Prostate gland (tissue), 2 donors: ENCODE data around the gene PAQR4.

Experiments
- CTCF ChIP-seq, 4 experiments: fragments of 200-600 bp in 2 of 4; fragments of 450-650 bp in 2 of 4; sonication (generic) in 2 of 4; IDR thresholded peaks; 1 replicate in 3 of 4; 2 replicates in 1 of 4; pipeline ENCODE4 v1.5.1; 2016 to 2019; ENCODE audit warnings: antibody characterized with exemption in 4 of 4, mild to moderate bottlenecking in 2 of 4, moderate library complexity in 2 of 4
- POLR2A ChIP-seq: fragments of 450-650 bp; IDR thresholded peaks from one replicate; pipeline ENCODE4 v1.6.1; 2016; ENCODE audit warnings: antibody characterized with exemption, mild to moderate bottlenecking
- POLR2AphosphoS5 ChIP-seq: sonication (generic); formaldehyde crosslinking; IDR thresholded peaks from one replicate; pipeline ENCODE4 v1.6.1; 2017; ENCODE audit warnings: antibody characterized with exemption

- TF ChIP-seq CTCF (IDR thresholded peaks at IDR 0.05) (no peak), POLR2A (no peak), POLR2AphosphoS5 (peak; percentile 82)
Observed at GRCh38 chr16:3022208-3022683, 53.1 kb downstream of the PAQR4 start.
